Suprapubic skin (tissue), 3 donors: ENCODE results near the gene RFTN2.

Source experiments
- CTCF ChIP-seq, 2 donors: fragments of 200-600 bp in 1 of 2; fragments of 450-650 bp in 1 of 2; sonication (generic) in 1 of 2; IDR thresholded peaks; one replicate each; pipeline ENCODE4 v1.5.1; 2016 to 2019; ENCODE audit warnings: antibody characterized with exemption in 2 of 2, mild to moderate bottlenecking in 1 of 2, moderate library complexity in 1 of 2
- POLR2AphosphoS5 ChIP-seq, 3 donors: sonication (generic); formaldehyde crosslinking; IDR thresholded peaks; one replicate each; pipeline ENCODE4 v1.6.1; 2017; ENCODE audit warnings: antibody characterized with exemption in 3 of 3

- TF ChIP-seq POLR2AphosphoS5 (IDR thresholded peaks at IDR 0.05), result no peak
- TF ChIP-seq CTCF (IDR thresholded peaks at IDR 0.05), result no peak
Observed at GRCh38 chr2:197560146-197560665, 115.2 kb downstream of the RFTN2 start.
